Ovary (tissue), 3 donors: Measurements from ENCODE around the gene PDSS2.
"Not testable (repeated sequence)": the region's sequence is repeated elsewhere in the genome, so short reads cannot be mapped to it uniquely, and the experiment has no call there.

Experiments
- CTCF ChIP-seq, 3 donors: fragments of 450-650 bp in 2 of 3; fragments of 200-600 bp in 1 of 3; IDR thresholded peaks; one replicate each; pipeline versions ENCODE4 v1.5.1 to v1.8.0; 2016 to 2022; ENCODE audit warnings: antibody characterized with exemption in 3 of 3, mild to moderate bottlenecking in 1 of 3
- EP300 ChIP-seq: sonication (generic); formaldehyde crosslinking; IDR thresholded peaks from one replicate; pipeline ENCODE4 v1.6.1; 2017; ENCODE audit warnings: antibody characterized with exemption
- POLR2A ChIP-seq: fragments of 450-650 bp; IDR thresholded peaks from one replicate; pipeline ENCODE4 v1.6.1; 2017; ENCODE audit warnings: antibody characterized with exemption, mild to moderate bottlenecking, moderate library complexity
- donor health status: DM: no; HTN: no; CAD: no.

- not testable (repeated sequence) for TF ChIP-seq CTCF (IDR thresholded peaks at IDR 0.05); POLR2A; EP300
Observed at GRCh38 chr6:107285683-107286082, 173.7 kb downstream of the PDSS2 start.
